ENCODE results near the gene NRM. TPM values are rescaled to one million over a fixed set of nuclear protein-coding genes. Genes with fewer than 3 reads are reported as not detected.
A peak's percentile ranks its signal among the peaks of the same experiment; 100 is the strongest.

The NRM gene
- polyA plus RNA-seq, 3 donors: 32.5 to 33.4 (median 33.0) TPM

- DNase-seq (ENCODE audit: low read depth in 3 of 3, low spot score in 2 of 3): no peak
These were observed 799 bp downstream of the NRM start for GRCh38 chr6:30689985-30690384.

GRCh38 chr6:30689022-30689865 lies 1.5 kb downstream of the NRM start:
- DNase-seq (ENCODE audit: low read depth in 3 of 3, low spot score in 2 of 3): no peak

GRCh38 chr6:30688569-30688968 lies 2.2 kb downstream of the NRM start:
- no peak for DNase-seq (ENCODE audit: low read depth in 3 of 3, low spot score in 2 of 3)

GRCh38 chr6:30687659-30688431 lies 2.9 kb downstream of the NRM start:
- DNase-seq (ENCODE audit: low read depth in 3 of 3, low spot score in 2 of 3): no peak

- DNase-seq (ENCODE audit: low read depth in 3 of 3, low spot score in 2 of 3): peak; percentile 65 to 80 (median 79)
These were observed 3.7 kb downstream of the NRM start for GRCh38 chr6:30686908-30687658.

- DNase-seq (ENCODE audit: low read depth in 3 of 3, low spot score in 2 of 3): no peak
These were observed 4.5 kb downstream of the NRM start, which contains the start of gene PPP1R18 for GRCh38 chr6:30686009-30686907. Gene PPP1R18 (minus strand): TSS chr6:30686645. CDS start chr6:30686018, 627 bp downstream.

- no peak for DNase-seq (ENCODE audit: low read depth in 3 of 3, low spot score in 2 of 3)
These were observed 5.4 kb downstream of the NRM start for GRCh38 chr6:30685157-30686008.

- DNase-seq (ENCODE audit: low read depth in 3 of 3, low spot score in 2 of 3): no peak
These were observed 6.2 kb downstream of the NRM start for GRCh38 chr6:30684386-30685156.

- no peak for DNase-seq (ENCODE audit: low read depth in 3 of 3, low spot score in 2 of 3)
These were observed 6.8 kb downstream of the NRM start for GRCh38 chr6:30683980-30684338.

- no peak for DNase-seq (ENCODE audit: low read depth in 3 of 3, low spot score in 2 of 3)
These were observed 7.4 kb downstream of the NRM start for GRCh38 chr6:30683183-30683979.

- DNase-seq (ENCODE audit: low read depth in 3 of 3, low spot score in 2 of 3): no peak
These were observed 8.4 kb downstream of the NRM start for GRCh38 chr6:30682143-30683117.

- DNase-seq (ENCODE audit: low read depth in 3 of 3, low spot score in 2 of 3): no peak
These were observed 9.0 kb downstream of the NRM start for GRCh38 chr6:30681766-30682142.

- DNase-seq (ENCODE audit: low read depth in 3 of 3, low spot score in 2 of 3): no peak
These were observed 10.8 kb downstream of the NRM start for GRCh38 chr6:30679765-30680535.

- DNase-seq (ENCODE audit: low read depth in 3 of 3, low spot score in 2 of 3): no peak
These were observed 11.6 kb downstream of the NRM start for GRCh38 chr6:30678964-30679726.

Measured in right renal cortex interstitium (tissue), 3 donors.